ENCODE results near the gene ARHGAP6. TPM values are rescaled to one million over a fixed set of nuclear protein-coding genes. Genes with fewer than 3 reads are reported as not detected.
A peak's percentile ranks its signal among the peaks of the same experiment; 100 is the strongest.

ARHGAP6 gene
- total RNA-seq, 6 experiments from 2014 or later = 0.51 to 1.0 (median 0.69) TPM

- DNase-seq = no peak
- TF ChIP-seq, protein P1, sequence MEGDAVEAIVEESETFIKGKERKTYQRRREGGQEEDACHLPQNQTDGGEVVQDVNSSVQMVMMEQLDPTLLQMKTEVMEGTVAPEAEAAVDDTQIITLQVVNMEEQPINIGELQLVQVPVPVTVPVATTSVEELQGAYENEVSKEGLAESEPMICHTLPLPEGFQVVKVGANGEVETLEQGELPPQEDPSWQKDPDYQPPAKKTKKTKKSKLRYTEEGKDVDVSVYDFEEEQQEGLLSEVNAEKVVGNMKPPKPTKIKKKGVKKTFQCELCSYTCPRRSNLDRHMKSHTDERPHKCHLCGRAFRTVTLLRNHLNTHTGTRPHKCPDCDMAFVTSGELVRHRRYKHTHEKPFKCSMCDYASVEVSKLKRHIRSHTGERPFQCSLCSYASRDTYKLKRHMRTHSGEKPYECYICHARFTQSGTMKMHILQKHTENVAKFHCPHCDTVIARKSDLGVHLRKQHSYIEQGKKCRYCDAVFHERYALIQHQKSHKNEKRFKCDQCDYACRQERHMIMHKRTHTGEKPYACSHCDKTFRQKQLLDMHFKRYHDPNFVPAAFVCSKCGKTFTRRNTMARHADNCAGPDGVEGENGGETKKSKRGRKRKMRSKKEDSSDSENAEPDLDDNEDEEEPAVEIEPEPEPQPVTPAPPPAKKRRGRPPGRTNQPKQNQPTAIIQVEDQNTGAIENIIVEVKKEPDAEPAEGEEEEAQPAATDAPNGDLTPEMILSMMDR (IDR thresholded peaks at IDR 0.05) = no peak
- Mint-ChIP-seq H3K27ac (peak overlapping the region; percentile 56), H3K36me3 (ENCODE audit: low read depth) (no peaks in the 10 kb centered on the region), H3K27me3 (ENCODE audit: insufficient read depth) (no peaks in the 10 kb centered on the region), H3K4me3 (no peak overlapping the region), H3K9me3 (no peaks in the 10 kb centered on the region), H3K4me1 (ENCODE audit: low read depth) (peaks cover 39% of the 10 kb centered on the region)
These were observed 476.6 kb downstream of the ARHGAP6 start for GRCh38 chrX:11189097-11189496.

DNA sequence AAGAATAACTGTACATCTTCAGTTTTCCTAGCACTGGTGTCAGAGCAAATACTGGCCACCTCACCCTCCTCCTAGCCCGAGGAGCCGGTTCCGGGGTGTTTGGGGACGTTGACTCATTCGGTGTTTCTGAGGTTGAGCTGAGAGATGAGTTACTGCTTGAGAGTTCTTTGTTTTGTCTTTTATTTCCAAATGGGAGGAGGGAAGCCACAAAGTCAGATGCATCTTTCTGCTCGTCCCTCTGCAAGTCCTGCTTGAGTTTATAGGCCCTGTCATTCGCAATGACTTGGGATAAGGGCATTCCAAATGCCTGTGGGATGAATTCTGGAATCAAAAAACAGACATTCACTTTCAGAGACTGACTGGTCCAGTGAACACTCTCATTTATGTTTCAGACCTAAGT is 477.1 kb downstream of the ARHGAP6 start:
- peak; percentile 70 for DNase-seq
- Mint-ChIP-seq H3K27ac (peak overlapping the region; percentile 56), H3K27me3 (ENCODE audit: insufficient read depth) (no peaks in the 10 kb centered on the region), H3K36me3 (ENCODE audit: low read depth) (no peaks in the 10 kb centered on the region), H3K4me3 (no peak overlapping the region), H3K4me1 (ENCODE audit: low read depth) (peaks cover 36% of the 10 kb centered on the region), H3K9me3 (no peaks in the 10 kb centered on the region)
- TF ChIP-seq, protein P1 (IDR thresholded peaks at IDR 0.05) = no peak

DNA sequence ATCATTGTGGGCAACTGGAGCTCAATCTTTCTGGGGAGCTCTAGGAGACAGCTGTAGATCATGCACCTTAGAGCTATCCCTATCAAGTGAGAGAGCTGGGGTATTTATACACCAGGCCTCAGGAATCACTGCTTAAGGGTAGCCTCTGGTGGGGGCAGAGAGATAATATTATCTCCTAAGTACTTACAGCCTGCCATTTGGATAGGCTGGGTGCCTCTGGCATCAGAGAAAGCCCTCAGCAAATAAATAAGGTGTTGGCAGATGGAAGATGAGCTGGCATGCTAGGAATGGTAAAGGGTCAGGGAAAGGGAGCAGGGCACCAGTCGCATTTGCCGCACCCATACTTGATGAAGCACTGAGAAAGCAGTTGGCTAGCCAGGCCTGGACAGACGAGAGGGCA is 478.7 kb downstream of the ARHGAP6 start:
- Mint-ChIP-seq H3K36me3 (ENCODE audit: low read depth) (no peaks in the 10 kb centered on the region), H3K4me3 (no peak overlapping the region)

DNA sequence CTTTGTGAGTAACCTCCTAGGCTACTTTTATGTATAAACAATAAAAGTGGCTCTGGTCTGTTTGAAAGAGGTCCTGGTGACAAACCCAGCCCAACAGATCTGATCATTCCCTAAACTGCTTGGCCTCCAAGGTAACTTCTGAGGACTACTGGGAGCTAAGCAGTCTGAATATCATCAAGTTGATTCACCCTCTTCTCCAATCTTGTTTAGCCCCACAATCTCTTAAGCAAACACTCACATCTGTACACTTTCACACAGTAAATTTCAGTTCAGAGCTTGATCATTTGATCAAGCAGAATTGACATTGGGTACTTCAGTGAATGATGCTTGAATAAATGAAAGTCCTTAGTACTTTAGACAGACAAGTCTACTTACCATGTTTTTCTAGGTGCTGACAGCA is 479.9 kb downstream of the ARHGAP6 start:
- no peaks in the 10 kb centered on the region for H3K9me3 Mint-ChIP-seq
- no peaks in the 10 kb centered on the region for H3K36me3 Mint-ChIP-seq (ENCODE audit: low read depth)
- no peak overlapping the region for H3K4me3 Mint-ChIP-seq
- TF ChIP-seq, protein P1 (IDR thresholded peaks at IDR 0.05) = no peak
- DNase-seq = no peak
- H3K27ac Mint-ChIP-seq = no peak overlapping the region
- peaks cover 27% of the 10 kb centered on the region for H3K4me1 Mint-ChIP-seq (ENCODE audit: low read depth)
- H3K27me3 Mint-ChIP-seq (ENCODE audit: insufficient read depth) = no peaks in the 10 kb centered on the region

More for the DNA sequence above, 478.7 kb downstream of the ARHGAP6 start:
- H3K9me3 Mint-ChIP-seq = no peaks in the 10 kb centered on the region
- H3K4me1 Mint-ChIP-seq (ENCODE audit: low read depth) = peaks cover 27% of the 10 kb centered on the region
- TF ChIP-seq, protein P1 (IDR thresholded peaks at IDR 0.05) = no peak
- no peak overlapping the region for H3K27ac Mint-ChIP-seq
- no peaks in the 10 kb centered on the region for H3K27me3 Mint-ChIP-seq (ENCODE audit: insufficient read depth)
- DNase-seq = no peak

DNA sequence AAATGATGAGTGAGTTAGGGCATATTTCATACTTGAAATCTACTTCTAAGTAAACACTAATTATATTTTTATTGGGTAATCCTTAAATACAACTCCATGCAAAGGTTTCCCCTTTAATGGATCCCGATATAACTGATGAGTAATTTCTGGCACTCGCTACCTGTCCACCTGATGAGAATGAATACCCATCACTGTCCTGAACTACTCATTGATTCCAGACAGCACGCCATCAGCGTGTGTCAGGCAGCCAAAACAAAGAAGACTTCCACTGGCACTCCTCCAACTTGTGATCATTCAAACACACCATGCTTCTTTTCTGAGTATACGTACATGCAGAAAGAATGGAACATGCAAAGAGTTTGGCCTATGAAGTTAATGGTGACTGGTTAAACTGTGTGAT is 485.1 kb downstream of the ARHGAP6 start:
- Mint-ChIP-seq H3K9me3 (no peaks in the 10 kb centered on the region), H3K27me3 (ENCODE audit: insufficient read depth) (peaks cover 3% of the 10 kb centered on the region; the same call in 1 of the 2 replicates), H3K36me3 (ENCODE audit: low read depth) (no peaks in the 10 kb centered on the region), H3K27ac (no peak overlapping the region), H3K4me1 (ENCODE audit: low read depth) (no peaks in the 10 kb centered on the region), H3K4me3 (no peak overlapping the region)
- DNase-seq = no peak
- TF ChIP-seq, protein P1 (IDR thresholded peaks at IDR 0.05) = no peak

DNA sequence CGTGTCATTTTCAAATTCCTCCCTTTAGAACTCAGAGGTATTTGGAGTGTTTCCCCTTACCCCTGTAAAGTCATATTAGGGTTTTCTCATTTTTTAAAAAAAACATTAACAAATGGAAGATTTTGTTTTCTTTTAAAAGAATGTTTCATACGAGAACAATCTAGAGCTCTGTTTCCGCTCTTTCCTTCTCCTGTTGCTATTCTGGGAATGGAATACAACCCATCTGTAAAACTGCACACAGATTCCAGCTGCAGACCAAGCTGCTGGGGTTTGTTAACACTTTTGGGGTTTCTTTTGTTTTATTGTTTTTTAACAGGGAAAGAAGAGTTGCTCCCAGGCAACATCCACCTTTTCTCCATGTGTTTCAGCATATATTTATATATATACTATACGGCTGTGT is 493.3 kb downstream of the ARHGAP6 start:
- Mint-ChIP-seq H3K27ac (no peak overlapping the region), H3K27me3 (ENCODE audit: insufficient read depth) (peaks cover 2% of the 10 kb centered on the region), H3K36me3 (ENCODE audit: low read depth) (no peaks in the 10 kb centered on the region), H3K4me3 (no peak overlapping the region), H3K4me1 (ENCODE audit: low read depth) (no peaks in the 10 kb centered on the region), H3K9me3 (no peaks in the 10 kb centered on the region)
- TF ChIP-seq, protein P1 (IDR thresholded peaks at IDR 0.05) = no peak
- no peak for DNase-seq

Data from HFFc6 (cell line).